ENCODE data around the gene XRCC1.

The XRCC1 gene, protein sequence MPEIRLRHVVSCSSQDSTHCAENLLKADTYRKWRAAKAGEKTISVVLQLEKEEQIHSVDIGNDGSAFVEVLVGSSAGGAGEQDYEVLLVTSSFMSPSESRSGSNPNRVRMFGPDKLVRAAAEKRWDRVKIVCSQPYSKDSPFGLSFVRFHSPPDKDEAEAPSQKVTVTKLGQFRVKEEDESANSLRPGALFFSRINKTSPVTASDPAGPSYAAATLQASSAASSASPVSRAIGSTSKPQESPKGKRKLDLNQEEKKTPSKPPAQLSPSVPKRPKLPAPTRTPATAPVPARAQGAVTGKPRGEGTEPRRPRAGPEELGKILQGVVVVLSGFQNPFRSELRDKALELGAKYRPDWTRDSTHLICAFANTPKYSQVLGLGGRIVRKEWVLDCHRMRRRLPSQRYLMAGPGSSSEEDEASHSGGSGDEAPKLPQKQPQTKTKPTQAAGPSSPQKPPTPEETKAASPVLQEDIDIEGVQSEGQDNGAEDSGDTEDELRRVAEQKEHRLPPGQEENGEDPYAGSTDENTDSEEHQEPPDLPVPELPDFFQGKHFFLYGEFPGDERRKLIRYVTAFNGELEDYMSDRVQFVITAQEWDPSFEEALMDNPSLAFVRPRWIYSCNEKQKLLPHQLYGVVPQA

DNA sequence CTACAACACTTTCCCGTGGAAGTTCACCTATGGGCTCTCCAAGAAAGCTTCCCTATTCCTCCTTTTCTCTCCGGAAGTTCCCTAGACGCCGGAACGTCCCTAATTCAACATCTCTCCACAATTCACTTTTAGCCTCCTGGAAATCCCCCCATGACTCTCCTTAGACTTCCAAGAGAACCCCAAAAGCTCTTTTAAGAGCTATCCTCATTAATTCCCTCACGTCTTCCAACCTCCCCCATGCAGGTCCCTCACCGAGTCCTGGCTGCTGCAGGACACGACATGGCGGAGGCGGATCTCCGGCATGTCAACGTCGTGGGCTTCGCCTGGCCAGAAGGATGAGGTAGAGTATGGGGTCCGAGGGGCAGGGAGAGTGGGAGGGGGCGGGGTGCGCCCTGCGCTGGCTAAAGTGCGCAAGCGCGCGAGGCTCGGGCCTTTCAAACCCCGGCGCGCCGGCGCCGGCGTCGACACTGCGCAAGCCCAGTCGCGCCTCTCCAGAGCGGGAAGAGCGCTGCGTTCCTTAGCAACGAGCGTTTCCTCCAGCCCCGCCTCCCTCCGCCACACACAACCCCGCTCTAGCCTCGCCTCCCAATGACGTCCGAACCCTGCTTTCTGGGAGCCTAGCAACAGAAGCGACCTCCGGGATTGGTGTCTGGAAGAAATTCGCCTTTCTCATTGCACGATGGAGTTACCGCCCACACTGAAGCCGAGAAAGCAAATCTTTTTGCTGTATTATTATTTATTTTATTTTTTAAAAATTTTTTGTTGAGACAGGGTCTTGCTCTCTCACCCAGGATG, at the start of gene XRCC1, which contains the start of gene PINLYP:
XRCC1 (minus strand) TSS at position 372 of the 795 bp plus-strand sequence; CDS start at position 303, 69 bp downstream.
PINLYP (plus strand) TSS at position 646 of the 795 bp plus-strand sequence. CDS start 1,391 bp downstream, outside the sequence.
- DNase-seq = peak; percentile 69 to 99 (median 95)

- peak in 2 of 56 donors; percentile 3 to 6 for DNase-seq
Observed at GRCh38 chr19:43624933-43625332, 49.6 kb upstream of the XRCC1 start.

DNA sequence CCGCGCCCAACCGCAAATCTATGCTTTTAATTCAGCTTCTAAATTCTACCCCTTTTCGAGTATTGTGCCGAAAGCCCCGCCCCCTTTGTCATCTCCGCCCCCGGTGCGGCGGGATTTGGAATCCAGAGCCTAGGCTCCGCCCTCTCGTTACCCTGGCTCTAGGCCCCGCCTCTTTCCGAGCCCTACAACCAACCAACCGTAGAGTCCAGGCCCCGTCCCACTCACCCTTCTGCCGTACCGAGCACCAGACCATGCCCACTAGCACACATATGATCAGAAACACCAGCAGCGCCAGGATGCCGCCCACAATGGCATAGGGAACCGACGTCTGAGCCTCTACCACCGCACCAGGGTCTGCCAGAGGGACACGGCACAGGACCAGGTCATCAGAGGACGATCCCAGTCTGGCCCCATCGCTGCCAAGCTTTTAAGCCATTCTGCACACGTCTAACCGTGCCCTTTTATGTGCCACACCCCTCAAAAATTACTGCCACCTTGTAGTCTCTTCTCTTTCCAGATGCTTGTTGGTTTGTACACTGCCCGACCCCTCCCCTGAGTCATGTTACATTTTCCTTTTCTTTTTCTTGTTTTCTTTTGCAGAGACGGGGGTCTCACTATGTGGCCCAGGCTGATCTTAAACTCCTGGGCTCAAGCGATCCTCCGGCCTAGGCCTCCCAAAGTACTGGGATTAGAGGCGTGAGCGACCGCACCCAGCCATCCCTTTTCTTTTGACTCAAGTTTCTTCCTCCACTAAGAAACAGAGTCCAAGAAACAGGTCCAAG, 48.8 kb upstream of the XRCC1 start:
- DNase-seq = no peak

- no peak for DNase-seq
Observed at GRCh38 chr19:43622956-43623355, 47.6 kb upstream of the XRCC1 start.

DNA sequence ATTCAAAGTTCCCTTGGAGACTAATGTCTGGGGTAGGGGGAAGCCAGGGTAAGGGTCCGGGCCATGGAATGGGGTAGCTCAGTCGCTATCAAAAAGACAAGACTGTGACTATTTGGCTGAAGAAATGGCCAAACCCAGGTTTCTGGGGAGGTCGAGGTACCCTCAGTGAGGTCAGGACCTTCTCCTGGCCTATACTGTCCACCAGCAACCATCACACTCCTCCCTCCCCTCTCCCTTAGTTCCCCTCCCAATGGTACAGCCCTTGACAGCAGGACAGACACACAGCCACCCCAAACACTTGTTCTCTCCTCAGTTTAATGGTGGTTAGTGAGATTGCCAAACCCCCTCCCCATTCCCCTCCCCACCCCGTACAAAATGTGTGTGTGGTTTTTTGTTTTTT, 46.7 kb upstream of the XRCC1 start:
- DNase-seq = no peak

DNA sequence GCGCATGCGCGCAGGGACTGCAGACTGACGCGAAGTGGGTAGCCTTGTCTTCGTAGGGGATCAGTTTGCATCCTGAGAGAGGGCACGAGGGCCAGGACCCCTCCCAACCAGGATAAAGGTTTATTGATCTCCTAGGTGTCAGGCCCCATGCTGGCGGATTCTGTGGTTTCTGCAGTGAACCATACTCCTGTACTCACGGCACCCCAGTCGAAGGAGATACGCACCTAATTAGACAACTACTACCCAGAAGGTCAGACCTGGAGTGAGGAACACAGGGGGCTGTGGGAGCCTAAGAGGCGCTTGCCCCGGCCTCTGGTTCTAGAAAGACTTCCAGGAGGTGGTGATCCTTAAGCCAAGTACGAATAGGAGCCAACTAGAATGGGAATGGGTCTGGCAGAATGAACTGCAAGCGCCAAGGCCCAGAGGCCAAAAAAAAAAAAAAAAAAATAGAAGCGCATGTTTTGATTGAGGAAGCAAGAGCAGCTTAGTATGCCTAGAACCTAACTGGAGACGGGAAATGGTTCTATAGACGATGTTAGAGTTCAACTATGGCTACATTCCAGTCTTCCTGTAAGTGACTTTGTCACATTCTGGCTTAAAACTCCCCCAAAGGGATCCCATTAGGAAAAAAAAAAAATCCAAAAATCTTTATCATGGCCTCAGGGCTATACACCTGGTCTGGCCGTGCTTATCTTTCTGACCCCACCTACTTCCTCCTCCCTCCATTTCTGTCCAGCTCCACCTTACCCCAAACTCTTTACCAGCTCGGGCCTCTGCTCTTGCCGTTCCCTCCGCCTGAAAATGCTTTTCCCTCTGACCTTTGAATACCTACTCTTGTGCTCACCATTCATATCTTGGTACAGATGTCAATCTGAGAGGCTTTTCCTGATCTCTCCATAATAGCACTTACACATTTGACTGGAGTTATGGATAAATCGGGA, 45.0 kb upstream of the XRCC1 start:
- peak in 1 of 56 donors; percentile 79 for DNase-seq

DNA sequence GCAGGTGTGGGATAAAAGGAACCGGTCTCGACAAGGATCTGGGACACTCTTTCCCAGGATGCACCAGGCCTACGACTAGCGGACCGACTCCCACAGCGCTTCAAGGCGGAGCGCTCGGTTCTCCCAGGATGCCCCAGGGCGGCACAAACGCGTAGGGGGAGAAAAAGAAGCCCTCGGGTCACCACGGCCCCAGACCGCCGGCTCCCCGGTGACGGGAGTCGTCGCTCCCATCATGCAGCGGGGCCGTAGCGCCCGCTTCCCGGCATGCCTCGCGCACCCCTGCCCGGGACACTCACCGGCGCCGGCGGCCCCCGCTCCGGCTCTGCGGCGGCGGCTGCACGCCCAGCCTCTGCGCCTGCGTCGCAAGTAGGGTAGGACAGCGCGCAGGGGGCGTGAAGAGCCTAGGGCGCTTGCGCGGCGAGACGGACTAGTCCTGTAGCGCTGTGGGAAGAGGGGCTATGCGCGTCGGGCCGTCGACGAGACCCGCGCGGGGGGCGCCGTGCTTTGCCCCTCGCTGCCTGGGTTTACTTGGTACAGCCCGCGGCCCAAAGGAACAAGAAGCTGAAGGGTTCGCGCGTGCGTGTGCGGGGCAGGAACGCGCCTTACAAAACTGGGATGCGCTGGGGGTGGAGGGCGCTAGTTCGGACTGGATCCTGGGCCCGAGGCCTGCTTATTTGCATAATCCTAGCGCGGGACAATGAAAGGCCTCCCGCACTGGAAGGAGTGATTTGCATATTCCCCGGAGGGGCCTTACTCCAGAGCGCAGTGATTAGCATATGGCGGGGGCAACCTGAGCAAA, 44.1 kb upstream of the XRCC1 start, which contains the start of gene ZNF428:
ZNF428 (minus strand) TSS at position 368 of the 799 bp plus-strand sequence. CDS start 5,325 bp downstream, outside the sequence.
- peak in 55 of 56 donors; percentile 77 to 97 (median 91) for DNase-seq

DNA sequence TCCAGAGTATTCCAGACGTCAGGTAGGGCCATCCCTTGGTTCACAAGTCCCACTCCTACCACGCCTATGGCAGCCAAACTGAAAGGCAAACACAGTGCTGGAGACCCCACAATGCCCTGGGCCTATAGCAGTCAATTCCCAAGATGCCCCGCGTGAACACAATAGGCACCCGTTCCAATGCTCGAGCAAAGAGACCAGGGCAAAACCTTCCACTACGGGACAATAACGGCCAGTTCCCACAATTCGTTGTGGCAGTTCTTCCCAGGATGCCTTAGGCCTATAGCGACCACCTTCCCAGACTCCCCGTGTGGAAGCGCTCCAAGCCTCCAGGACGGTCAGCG, 43.6 kb upstream of the XRCC1 start:
- peak in 12 of 56 donors; percentile 51 to 83 (median 64) for DNase-seq

GRCh38 chr19:43616954-43617353, 41.6 kb upstream of the XRCC1 start:
- no peak for DNase-seq

GRCh38 chr19:43616306-43616705, 41.0 kb upstream of the XRCC1 start:
- DNase-seq = no peak

GRCh38 chr19:43612374-43612773, 37.0 kb upstream of the XRCC1 start:
- DNase-seq = no peak

- no peak for DNase-seq
Observed at GRCh38 chr19:43611788-43612187, 36.5 kb upstream of the XRCC1 start, which contains the start of gene SRRM5. Gene SRRM5, plus strand, starts transcription at chr19:43612088. Its CDS starts 34 bp downstream, at chr19:43612122.

DNA sequence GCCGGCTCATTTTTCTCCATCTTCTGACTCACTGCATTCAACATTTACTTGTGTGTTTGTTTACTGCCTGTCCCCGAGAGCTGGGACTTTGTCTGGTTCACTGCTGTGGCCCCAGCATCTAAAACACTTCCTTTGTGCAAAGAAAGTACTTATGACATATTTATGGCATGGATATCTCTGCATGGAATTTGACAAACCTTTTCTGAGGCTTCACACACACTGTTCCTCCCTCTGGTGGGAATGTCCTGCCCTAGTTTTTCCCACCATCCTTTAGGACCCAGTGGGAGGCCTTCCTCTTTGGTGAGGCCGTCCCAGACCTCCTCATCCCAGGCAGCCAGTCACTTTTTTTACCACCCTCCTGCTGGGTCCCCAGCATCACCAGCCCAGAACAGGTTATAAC, 35.2 kb upstream of the XRCC1 start:
- DNase-seq = no peak

DNA sequence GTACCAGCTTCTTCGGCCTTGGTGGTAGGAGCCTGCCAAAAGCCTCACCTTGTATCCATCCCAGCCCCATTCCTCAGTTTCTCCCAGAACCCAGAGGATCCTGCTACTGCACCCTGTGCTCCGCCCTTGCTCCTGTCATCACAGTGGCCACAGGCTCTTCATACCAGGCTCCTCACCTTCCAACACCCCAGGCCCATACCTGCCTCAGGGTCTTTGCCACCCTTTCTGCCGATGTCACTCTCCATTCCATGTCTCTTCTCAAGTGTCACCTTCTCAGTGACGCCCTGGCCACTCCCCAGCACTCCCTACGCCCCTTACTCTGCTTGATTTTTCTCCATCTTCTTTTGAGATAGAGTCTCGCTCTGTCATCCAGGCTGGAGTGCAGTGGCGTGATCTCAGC, 34.5 kb upstream of the XRCC1 start:
- DNase-seq = no peak

- peak in 1 of 56 donors; percentile 4 for DNase-seq
Observed at GRCh38 chr19:43607238-43608205, 32.2 kb upstream of the XRCC1 start.

DNA sequence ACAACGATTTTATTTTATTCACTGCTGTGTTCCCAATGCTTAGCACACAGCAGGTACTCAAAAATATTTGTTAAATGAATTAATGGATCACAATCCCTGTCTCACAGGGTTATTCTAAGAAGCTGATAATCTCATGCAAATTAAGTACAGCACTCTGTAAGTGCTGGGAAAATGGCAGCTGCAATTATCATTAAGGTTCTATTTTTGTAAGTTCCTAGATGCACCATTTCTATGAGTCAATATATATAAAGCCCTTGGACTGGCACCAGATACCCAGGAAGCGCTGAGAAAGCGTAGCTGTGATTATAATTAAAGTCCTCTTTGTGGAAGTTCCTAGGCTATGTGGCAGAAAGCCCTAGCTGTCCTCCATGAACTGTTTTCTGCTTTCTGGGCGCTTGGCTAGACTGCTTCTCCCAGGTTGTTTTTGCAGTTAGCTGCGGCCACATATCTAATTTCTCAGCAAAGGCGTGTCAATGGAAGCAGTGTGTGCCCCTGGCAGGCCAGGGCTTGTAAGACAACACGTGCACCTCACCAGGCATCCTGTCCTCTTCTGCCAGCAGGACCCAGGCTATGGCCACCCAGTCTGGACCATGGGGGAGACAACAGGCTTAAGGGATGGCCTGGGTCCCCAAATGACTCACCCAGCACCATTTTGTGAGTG, 31.4 kb upstream of the XRCC1 start:
- DNase-seq = peak in 2 of 56 donors; percentile 3 to 26

Data from nucleus accumbens (tissue), 56 donors.